ENCODE data around the gene SLC22A15.

GRCh38 chr1:115976921-115977498, 697 bp downstream of the SLC22A15 start:
- TF ChIP-seq SPI1 (IDR thresholded peaks at IDR 0.05; ENCODE audit: low read depth, low read length) (no peak), POLR2A (IDR thresholded peaks at IDR 0.05; ENCODE audit: low read depth, low read length) (no peak), POLR2AphosphoS5 (IDR thresholded peaks at IDR 0.05; ENCODE audit: low read depth, low read length) (no peak), TAF1 (IDR thresholded peaks at IDR 0.05; ENCODE audit: low read depth, low read length) (no peak)
